ENCODE data around the gene PGAM2. TPM values are rescaled to one million over a fixed set of nuclear protein-coding genes. Genes with fewer than 3 reads are reported as not detected.
A peak's percentile ranks its signal among the peaks of the same experiment; 100 is the strongest.
"Not testable (repeated sequence)": the region's sequence is repeated elsewhere in the genome, so short reads cannot be mapped to it uniquely, and the experiment has no call there.

The PGAM2 gene
- total RNA-seq, 1 donor from 2014 or later: 0.44 TPM

GRCh38 chr7:44018857-44019807, 46.2 kb downstream of the PGAM2 start:
- TF ChIP-seq, protein P1, sequence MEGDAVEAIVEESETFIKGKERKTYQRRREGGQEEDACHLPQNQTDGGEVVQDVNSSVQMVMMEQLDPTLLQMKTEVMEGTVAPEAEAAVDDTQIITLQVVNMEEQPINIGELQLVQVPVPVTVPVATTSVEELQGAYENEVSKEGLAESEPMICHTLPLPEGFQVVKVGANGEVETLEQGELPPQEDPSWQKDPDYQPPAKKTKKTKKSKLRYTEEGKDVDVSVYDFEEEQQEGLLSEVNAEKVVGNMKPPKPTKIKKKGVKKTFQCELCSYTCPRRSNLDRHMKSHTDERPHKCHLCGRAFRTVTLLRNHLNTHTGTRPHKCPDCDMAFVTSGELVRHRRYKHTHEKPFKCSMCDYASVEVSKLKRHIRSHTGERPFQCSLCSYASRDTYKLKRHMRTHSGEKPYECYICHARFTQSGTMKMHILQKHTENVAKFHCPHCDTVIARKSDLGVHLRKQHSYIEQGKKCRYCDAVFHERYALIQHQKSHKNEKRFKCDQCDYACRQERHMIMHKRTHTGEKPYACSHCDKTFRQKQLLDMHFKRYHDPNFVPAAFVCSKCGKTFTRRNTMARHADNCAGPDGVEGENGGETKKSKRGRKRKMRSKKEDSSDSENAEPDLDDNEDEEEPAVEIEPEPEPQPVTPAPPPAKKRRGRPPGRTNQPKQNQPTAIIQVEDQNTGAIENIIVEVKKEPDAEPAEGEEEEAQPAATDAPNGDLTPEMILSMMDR (IDR thresholded peaks at IDR 0.05): peak; percentile 73

DNA sequence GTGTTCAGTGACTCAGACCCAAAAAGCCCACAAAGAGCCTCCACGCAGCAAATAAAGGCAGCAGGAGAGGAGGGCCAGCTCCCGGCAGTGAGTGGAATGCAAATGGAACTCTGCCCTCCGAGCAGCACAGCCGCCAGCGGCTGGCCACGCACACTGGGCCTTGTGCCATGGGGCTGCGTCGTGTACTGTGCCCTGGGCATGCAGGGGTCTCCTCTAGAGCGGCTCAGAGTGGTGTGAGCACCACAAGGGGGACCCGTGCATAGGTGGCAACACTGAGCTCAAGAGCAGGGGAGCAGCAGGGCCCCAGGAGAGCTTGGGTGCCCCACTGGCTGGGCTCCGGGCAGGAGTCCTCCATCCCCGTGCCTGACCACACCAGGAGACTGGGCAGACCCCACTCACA, 50.3 kb downstream of the PGAM2 start:
- H3K27me3 ChIP-seq (ENCODE audit: low read depth); DNase-seq; ATAC-seq; H3K27ac ChIP-seq; H3K9me3 ChIP-seq; intact Hi-C loops (cut with DNase I); H3K4me3 ChIP-seq: not testable (repeated sequence)
- H3K36me3 ChIP-seq: peaks cover 20% of the 10 kb centered on the region
- peaks cover 13% of the 10 kb centered on the region for H3K4me1 ChIP-seq

More at GRCh38 chr7:44018857-44019807, 46.2 kb downstream of the PGAM2 start:
- H3K36me3 ChIP-seq; intact Hi-C loops (cut with DNase I); H3K27me3 ChIP-seq (ENCODE audit: low read depth); H3K9me3 ChIP-seq: not testable (repeated sequence)
- DNase-seq: peak; percentile 99
- ATAC-seq: peak; percentile 99
- Histone ChIP-seq H3K4me3 (peak overlapping the region; percentile 76), H3K4me1 (peaks cover 13% of the 10 kb centered on the region), H3K27ac (peak overlapping the region; percentile 76)

Small RNAs within 50 kb of the gene (microRNA-seq; reads per million reads assigned to microRNA genes)
- not detected for gene MIR6837 (ENCODE audit: borderline number of aligned reads)
- not detected for gene MIR6838 (ENCODE audit: borderline number of aligned reads)

Other genes starting within 250 kb of the PGAM2 start
- 58.2 TPM for gene MRPS24, start 196.1 kb downstream of the PGAM2 start, total RNA-seq
- 26.1 TPM for gene URGCP, start 159.0 kb downstream of the PGAM2 start, total RNA-seq
- gene UBE2D4, start 139.1 kb downstream of the PGAM2 start, total RNA-seq: 21.3 TPM
- gene SPDYE1, start 67.7 kb downstream of the PGAM2 start, total RNA-seq: not detected
- gene DBNL, start 20.9 kb downstream of the PGAM2 start, total RNA-seq: 109 TPM
- 24.2 TPM for gene POLM, start 17.0 kb upstream of the PGAM2 start, total RNA-seq
- 82.5 TPM for gene AEBP1, start 38.8 kb upstream of the PGAM2 start, total RNA-seq
- gene POLD2, start 58.0 kb upstream of the PGAM2 start, total RNA-seq: 48.3 TPM
- 1.6 TPM for gene MYL7, start 75.8 kb upstream of the PGAM2 start, total RNA-seq
- 0.47 TPM for gene GCK, start 123.9 kb upstream of the PGAM2 start, total RNA-seq
- gene YKT6, start 135.4 kb upstream of the PGAM2 start, total RNA-seq: 58.7 TPM

Measured in lower lobe of right lung (tissue), 2 donors.